Measurements from ENCODE around the gene TMEM123.

Gene TMEM123, protein sequence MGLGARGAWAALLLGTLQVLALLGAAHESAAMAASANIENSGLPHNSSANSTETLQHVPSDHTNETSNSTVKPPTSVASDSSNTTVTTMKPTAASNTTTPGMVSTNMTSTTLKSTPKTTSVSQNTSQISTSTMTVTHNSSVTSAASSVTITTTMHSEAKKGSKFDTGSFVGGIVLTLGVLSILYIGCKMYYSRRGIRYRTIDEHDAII

DNA sequence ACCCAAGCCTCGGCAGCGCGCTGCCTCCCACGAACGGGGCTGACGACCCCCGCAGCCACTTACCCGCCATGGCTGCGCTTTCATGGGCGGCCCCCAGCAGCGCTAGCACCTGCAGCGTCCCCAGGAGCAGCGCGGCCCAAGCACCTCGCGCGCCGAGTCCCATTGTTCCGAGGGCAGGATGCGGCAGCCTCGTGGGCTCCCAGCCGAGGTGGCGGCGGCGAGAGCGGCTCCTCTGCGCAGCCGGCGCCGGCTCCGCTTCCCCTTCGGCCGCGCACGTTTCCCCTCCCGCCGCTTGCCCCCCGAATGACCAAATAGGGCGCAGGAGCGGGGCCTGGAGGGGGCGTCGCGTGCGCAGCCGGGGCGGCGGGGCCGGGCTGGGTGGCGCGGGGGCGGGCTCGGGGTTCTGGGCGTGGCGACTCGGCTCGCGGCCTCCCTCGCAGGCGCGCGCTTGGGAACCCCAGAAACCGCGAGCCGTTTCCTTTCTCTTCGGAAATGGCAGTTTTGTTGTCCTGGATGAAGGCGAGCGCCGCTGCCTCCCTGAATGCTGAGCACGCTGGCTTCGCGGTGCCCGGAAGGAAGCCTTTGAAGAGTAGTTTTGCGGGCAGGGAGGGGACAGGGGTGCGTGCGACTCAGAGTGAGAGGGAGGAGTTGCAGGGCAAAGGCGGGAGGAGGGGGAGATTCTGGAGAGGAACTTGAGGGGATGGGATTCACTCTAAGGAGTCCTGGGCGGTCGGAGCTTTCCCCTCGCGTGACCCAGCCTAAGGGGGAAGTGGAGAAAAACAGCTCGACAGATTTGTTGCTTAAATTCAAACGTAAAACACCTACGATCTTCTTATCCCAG lies at the start of gene TMEM123:
Gene TMEM123 (minus strand): TSS at position 305 of the 841 bp plus-strand sequence. CDS start 142 bp downstream, at position 163.
- DNase-seq: peak; percentile 89

DNA sequence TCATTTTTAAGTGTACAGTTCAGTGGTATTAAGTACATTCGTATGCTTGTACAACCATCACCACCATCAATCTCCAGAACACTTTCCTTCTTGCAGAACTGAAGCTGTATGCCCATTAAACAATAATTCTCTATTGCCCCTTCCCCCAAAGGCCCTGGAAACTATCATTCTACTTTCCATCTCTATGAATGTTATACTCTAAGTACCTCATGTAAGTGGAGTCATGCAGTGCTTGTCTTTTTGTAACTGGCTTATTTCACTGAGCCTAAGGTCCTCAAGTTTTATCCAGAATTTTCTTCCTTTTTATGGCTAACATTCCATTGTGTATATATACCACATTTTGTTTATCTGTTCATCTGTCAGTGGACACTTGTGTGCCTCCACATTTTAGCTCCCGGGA lies 48.3 kb upstream of the TMEM123 start:
- no peak for DNase-seq

DNA sequence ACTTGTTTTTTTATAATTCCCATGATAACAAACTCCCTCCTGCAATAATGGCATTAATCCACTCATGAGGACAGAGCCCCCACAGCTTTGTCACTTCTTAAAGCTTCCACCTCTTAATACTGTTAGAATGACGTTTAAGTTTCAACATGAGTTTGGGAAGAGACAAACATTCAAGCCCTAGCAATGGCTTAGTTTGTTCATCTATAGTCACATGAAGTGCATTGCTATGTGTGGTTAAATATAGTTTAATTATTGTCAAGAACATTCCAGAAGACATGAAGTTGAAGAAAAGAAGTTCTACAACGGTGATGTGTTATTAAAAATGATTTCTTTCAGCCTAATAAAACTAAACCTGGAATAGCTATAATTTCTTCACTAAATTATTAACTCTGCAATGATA lies 47.4 kb upstream of the TMEM123 start:
- DNase-seq: no peak

DNA sequence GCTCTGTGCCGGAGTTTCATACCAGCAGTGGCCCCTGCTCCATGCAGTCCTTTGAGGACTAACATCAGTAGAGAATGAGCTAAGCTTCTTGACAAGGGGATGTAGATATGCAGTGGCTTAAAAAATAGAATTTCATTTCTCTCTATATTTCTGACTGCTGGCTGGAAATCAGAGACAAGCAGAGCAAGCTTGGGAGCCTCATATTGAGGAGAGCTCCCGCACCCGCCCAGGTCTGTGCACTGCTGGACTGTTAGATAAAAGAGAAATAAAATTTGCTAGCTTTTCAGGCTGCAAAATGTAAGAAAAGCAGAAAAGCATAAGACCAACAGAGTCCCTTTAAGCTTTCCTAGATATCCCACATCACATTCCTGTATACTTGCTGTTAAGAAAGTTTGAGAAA lies 46.6 kb upstream of the TMEM123 start:
- no peak for DNase-seq

DNA sequence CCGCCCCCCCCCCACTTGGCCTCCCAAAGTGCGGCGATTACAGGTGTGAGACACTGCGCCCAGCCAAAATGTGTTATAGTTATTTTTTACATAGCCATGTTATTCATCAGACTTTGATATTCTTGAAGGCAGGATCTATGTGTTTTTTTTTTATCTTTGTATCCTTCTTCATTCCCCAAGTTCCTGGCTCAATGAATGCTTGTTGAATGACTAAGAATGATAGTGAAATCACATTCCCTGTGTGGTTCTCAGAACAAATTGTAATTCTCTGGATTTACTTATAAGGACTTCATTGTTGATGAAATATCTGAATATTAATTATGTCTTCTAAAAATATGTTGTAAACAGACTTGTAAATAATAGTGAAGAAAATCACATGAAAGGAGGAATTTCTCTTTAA lies 44.5 kb upstream of the TMEM123 start:
- no peak for DNase-seq

DNA sequence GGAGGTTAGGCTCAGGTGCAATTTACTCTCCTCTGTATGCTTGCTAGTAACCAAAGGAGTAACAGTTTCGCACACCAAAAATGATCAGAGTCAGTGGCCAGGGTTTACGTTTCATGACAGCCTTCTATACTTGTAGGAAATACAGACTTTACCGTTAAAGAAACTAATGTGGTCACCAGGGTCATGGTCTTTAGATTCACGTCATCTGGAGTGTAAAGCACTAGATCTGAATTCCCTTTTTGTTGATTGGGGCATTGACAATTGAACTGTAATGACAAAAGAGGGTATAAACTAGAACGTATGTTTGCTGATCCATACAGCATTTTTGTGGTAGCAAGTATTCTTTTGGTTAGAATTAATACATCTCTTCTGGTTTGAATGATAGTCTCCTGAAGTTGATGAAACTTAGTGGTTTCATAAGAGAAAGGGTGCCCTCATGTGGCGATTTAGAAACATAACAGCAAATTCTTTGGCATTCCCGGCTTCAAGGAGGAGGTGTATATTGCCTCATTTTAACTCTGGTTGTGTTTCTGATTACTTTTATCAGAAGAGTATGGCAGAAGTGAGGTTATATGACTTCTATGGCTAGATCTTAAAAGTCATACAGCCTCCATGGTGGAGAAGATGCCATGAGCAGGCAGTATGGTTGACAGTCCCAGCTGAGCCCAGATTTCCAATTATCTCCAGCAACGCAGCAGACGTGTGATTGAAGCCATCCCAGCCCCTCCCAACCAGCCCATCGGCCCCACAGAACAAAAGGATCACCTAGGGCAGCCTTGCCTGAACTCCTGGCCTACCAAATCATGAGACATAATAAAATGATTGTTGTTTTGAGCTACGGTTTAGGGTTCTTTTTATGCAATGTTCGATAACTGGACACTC lies 42.8 kb upstream of the TMEM123 start:
- peak; percentile 46 for DNase-seq

DNA sequence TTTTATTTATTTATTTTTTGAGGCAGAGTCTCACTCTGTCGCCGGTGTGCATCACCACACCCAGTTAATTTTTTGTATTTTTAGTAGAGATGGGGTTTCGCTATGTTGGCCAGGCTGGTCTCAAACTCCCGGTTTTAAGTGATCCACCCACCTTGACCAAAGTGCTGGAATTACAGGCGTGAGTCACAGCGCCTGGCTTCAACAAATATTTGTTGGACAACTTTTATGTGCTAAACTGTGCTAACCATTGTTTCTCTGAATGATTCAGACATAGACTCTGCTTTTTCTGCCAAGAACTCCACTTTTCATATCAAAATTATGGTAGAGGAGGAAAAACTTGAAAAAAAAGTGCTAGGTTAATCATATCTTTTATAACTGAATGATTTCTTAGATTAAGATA lies 41.7 kb upstream of the TMEM123 start:
- DNase-seq: no peak

DNA sequence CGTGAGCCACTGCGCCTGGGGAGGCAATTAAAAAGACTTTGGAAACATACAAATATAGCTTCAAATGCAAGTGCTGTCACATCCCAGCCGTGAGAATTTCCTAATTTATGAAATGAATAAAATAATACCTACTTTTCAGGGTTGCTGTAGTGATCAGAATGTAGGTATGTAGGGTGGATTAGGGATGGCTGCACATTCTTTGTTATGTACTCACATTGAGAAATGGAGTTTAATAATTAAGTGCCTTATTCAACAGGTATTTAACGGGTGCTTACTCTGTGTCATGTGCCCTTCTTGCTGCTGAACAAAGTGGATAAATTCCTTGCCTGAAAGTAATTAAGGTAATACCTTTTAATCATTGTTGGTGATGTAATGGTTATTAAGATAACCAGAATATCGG lies 41.0 kb upstream of the TMEM123 start:
- no peak for DNase-seq

DNA sequence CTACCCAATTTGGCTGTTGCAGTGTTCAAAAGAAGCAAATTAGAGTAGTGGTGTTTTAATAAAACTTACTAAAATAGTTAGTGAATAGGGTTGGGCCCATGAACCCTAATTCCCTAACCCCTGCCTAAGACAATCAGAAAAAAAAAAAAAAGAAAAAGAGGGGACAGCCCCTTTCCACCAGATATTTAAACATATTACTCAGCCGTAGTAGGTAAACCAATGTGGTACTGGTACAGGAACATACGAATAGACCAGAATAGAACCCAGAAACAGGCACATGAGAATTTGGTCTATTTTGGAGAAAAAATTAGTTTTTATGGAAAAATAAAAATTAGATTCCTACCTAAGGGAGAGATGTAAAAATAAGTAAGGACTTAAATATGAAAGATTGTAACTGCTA lies 39.4 kb upstream of the TMEM123 start:
- DNase-seq: no peak

DNA sequence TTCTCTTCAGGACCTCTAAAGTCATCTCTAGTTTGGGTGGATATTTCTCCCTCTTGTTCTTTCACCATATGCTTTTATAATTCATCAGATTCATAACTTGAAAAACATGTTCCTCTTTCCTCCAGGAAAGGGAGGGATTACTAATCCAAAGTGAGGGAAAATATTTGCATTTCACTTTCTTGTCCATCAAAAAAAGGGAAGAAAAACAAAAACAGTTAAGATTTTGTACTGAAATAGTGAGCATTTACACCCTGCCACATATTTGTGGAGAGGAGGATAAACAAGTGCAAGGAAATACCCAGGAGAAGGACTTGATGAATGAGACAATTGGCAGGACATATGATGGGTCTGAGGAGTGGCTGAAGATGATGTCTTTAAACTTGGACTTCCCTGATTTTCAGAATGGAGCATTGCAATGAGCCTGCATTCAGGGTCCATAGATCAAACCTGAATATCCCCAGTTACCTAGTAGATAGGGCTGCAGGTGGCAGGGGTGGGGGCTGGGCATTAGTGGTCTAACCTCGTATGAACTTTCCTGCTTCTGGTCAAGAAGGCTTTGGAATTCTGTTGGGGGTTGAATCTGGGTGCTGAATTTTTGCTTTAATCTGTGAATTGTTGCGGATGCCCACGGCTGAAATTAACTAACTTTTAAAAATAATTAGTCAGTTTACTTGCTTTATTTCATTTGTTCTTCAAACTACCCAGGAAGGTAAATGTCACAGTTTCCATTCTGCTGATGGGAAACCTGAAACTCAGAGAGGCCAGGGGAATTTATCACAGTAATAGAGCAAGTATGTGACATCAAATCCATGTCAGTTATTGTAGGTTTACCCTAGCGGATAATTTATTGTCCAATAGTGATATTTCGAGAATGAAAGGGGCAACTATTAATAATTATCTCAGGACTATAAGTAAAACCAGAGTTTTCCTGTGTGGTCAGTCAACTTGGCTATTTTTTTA lies 36.9 kb upstream of the TMEM123 start:
- DNase-seq: no peak

DNA sequence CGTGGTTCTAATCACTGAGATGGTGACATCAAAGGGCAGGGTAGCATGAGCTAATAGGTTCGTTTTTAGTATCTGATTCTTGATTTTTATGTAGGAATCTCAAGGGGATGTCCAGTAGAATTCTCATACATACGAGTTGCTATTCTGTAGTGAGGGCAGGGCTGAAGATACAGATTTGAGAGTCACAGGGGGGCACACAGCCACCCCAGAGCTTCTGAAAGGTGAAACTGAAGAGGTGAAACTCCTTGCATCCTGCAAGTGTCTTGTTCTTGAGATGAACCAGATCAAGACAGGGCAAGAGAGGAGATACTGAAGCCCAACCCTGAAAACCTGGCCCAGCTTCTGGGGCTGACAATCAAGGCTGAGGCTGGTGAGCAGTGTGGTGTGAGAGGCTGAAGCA lies 35.6 kb upstream of the TMEM123 start:
- DNase-seq: no peak

DNA sequence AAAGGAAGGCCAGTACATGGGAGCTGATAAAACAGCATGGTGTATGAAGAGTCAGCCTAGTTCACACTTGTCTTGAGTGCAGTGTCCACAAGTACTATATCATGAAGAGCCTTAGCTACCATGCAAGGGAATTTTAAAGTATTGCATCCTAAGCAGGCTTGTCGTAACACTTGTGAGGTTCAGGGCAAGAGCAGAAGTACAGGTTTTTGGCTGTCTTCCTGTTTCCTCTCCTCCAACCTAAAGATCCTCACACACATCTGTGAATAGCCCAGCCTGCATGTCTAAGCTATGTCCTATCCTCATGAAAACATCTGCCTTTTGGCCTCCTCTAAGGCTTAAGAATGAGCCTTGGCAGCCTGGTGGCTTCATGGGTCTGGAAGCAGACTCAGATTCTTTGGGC lies 34.6 kb upstream of the TMEM123 start:
- no peak for DNase-seq

DNA sequence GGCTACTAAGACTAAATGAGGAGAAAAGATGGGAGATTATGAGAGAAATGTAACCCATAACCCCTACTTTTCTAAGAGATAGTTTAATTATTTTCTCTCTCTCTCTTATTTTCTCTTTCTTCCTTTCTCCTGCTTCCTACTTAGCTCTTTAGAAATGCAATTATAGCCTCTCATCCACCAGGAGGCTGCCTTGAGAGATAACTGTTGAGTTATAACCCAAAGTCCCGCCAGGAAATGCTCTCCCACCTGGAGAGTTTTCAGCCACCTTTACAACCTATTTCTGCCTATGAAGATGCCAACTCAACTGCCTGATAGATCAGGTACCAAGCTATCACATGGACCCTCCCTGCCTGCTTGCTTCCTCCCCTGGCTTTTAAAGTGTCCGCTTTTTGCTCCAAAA lies 34.0 kb upstream of the TMEM123 start:
- no peak for DNase-seq

DNA sequence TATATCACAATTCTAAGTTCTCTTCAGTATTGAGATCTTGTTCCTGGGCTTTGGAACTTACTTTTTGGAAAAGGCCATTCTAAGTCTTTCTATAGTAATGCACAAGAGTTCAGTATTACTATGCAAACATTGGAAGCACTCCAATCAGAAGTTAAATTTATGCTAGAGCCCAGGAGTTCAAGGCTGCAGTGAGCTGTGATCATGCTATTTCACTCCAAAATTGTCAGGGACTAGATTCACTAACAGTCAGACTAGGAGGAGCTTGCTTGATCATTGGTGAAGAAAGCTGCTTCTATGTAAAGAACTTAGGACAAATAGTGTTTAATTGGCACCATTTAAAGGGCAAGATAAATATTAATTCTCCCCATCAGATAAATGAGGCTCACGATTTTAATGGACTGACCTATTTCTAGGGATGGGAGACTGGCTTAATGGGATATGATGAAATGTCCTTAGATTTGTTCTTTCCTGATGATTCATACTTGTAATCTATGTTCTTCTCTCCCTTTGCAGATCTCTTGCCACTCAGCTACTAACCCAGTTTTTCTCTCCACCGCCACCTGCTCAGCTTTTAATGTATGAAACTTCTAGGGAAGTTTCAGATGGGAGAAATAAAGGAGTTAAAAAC lies 32.6 kb upstream of the TMEM123 start:
- DNase-seq: no peak

DNA sequence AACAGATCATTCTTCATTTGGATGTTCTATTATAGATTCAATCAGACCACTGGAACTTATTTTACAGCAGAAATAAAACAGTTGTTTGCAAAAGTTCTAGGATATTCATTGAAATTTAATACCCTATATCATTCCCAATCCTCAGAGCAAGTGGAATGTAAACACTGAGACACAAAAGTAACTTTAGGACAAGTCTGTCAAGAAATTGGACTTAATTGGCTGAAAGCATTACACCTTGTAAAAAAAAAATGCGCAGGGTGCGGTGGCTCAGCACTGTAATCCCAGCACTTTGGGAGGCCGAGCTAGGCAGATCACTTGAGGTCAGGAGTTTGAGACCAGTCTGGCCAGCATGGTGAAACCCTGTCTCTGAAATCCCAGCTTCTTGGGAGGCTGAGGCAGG lies 29.9 kb upstream of the TMEM123 start:
- no peak for DNase-seq

DNA sequence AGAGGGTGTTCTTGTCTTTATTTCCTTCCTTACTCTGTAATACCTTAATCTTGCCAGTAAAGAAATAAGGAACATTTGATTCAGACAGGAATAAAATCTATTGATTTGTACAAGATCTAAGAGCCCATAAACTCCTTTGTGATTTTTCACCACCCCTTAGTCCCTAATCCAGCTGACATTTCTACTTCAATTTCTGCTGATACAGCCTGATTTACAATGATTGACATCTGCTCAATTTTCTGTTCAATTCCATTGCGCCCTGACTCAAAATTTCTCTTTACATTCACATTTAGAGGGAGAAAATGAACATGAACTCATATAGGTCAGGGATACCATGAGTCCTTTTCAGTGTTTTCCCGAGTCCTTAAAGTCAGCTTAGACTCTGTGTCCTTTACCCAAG lies 27.2 kb upstream of the TMEM123 start:
- DNase-seq: no peak

DNA sequence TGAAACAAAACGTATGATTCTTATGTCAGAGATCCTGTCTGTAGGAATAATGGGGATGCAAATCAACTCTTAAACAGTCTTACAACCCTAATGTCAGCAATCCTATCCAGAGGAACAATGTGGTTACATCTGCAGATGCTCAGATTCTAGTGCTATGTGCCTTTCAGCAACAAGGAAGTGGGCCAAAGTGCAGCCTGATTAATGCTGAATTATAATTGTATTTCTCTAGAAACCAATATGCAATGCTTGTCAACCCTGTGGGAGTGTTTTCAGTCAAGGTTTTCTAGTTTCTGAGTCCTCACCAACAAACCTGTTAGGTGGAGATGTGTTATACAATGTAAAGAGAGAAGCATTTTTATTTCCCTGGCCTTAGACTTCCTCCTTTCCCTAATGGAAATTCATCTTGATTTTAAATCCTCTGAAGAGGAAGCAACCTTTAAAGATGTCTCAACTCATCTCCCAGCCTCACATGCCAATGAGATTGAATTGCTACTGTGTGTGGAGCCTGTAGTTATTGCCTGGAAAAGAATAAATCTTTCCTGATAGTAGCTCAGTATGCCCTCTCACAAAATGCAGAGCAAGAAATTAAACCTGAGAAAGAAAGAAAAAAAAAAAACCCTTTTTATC lies 26.2 kb upstream of the TMEM123 start:
- DNase-seq: no peak

DNA sequence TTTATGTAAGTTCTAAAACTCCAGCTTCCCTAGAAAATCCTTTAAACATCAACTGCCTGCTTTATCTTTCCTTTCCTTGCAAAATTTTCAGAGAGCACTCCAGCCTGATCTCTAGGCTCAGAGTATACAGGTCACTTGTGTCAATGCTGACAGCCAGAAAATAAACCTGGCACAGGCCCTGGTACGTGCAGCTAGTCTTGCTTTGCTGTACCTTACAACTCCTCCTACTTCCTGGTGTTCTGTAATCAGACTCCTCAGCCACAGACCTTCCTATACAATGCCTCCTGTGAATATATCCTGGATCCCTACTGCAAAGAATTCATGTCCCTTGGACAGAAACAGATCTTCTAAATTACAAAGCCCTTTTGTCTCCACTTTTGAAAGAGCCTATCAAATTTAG lies 24.2 kb upstream of the TMEM123 start:
- peak; percentile 9 for DNase-seq

DNA sequence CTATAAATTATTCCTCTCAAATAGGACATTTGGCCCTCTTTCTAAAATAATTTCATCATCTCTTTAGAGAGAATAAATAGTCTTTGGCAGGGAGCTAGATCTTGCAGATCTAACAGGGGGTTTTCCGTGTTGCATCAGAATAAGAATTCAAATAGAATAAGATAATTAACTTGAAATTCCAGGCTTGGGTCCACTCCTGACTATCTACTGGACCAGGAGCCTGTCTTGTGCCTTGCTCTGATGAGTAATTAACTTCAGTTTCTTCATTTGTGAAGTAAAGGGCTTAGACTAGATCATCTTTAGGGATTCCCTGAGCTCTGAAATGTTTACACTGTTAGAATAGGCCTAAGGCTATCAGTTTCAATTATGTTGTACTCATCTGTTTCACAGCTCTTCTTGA lies 23.5 kb upstream of the TMEM123 start:
- no peak for DNase-seq

DNA sequence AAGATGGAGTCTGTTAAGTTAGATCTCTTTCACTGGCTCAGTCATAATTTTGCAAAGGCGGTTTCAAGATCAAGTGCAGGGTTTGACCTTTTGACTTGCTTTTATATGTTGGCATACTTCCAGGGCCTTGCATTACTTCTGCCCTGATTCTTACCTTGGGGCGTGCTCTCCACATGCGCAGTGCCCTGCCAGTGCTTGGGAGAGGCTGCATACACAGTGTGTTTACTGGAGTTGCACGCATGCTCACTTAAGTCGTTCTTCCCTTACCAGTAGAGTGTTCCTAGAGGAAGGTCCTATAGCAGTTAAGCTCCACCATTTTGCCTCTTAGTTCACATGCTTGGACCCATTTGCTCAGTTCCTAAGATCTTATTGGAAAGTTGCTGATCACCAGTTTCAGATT lies 21.0 kb upstream of the TMEM123 start:
- DNase-seq: no peak

DNA sequence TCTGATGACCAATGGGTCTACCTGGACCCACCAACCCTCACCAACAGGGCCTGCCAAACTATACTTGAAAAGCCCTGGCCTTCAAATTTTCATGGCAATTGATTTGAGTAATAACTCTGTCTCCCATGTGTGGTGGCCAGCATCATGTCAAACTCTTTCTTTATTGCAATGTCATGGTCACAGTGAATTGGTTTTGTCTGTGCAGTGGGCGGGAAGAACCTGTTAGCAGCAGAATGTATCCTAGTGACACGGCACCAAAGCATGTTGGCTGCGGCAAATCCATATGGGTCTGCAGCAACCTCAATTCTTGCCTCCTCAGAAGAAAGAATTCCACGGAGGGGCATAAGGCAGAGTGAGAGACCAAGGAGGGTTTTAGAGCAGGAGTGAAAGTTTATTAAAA lies 19.6 kb upstream of the TMEM123 start:
- DNase-seq: no peak

DNA sequence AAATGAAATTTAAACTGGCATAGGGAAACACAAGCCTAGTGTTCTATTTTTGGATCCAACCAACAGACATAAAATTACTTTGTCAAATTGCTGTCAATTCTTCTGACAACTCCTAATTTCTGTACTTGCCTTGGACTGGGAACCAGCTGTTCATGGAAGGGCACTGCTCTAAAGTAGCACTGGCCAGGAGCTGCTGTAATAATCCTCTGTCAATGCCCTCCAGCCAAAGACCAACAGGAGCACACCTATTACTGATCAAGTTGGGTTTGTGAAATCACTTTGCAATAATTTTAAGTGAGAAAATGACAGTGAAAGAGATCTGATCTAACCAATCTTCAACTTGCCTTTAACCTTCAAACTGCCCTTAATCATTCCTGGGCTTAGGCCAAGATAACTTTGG lies 18.9 kb upstream of the TMEM123 start:
- no peak for DNase-seq
